GM12878 (cell line): ENCODE measurements around the gene SFXN5. TPM values are rescaled to one million over a fixed set of nuclear protein-coding genes. Genes with fewer than 3 reads are reported as not detected.

Source experiments
- ATAC-seq: fragments of 200-7000 bp; cut with Tn5 transposase; 3 replicates; pipeline ENCODE4 v1.9.1; 2020; ENCODE audit warnings: mild to moderate bottlenecking, moderate library complexity
- BruUV-seq: library from RNA; stranded (reverse); fragments of 400-500 nt; replicated peaks from 2 replicates; lab custom pipeline; 2021; lab: Mats Ljungman, UMichigan
- CTCF ChIA-PET: fragments of 300-600 bp; sonication (Branson Sonifier 250); formaldehyde crosslinking; extraction: SDS; loops from one replicate; lab custom pipeline; 2021; ENCODE audit warnings: inconsistent platforms; lab: Yijun Ruan, JAX
- POLR2A ChIA-PET: fragments of 350-600 bp; formaldehyde crosslinking; extraction: SDS; loops from one replicate; lab custom pipeline; 2021; ENCODE audit warnings: inconsistent platforms; lab: Charles Lee
- RAD21 ChIA-PET: fragments of 300-600 bp; sonication (Branson Sonifier 250); formaldehyde crosslinking; loops from one replicate; lab custom pipeline; 2023; ENCODE audit warnings: antibody characterized with exemption; ENCODE audit not compliant: unreplicated experiment; lab: Charles Lee
- SMC1A ChIA-PET: fragments of 300-600 bp; sonication (Branson Sonifier 250); formaldehyde crosslinking; loops from one replicate; lab custom pipeline; 2023; ENCODE audit not compliant: unreplicated experiment, uncharacterized antibody; lab: Charles Lee
- DNase-seq: peaks from one replicate; pipeline ENCODE4 v3.0.0-alpha.2; 2011; ENCODE audit warnings: low read depth, low spot score
- FAIRE-seq: peaks from 3 replicates; lab custom pipeline; 2011; peaks lifted over from hg19 to GRCh38; lab: Jason Lieb, UNC
- H2AFZ ChIP-seq: 2 replicates; pipeline ENCODE4 v1.6.0; 2011; ENCODE audit warnings: low read depth, low read length, control low read depth; ENCODE audit not compliant: control insufficient read depth
- H3K27ac ChIP-seq: 2 replicates; pipeline ENCODE4 v1.5.1; 2011; ENCODE audit warnings: control low read depth; ENCODE audit not compliant: control insufficient read depth, insufficient read depth
- H3K27me3 ChIP-seq, 2 experiments: replicated peaks in 1 of 2; 2 replicates each; pipeline versions ENCODE4 v1.6.0 to v1.6.1; 2011; ENCODE audit warnings: low read length in 1 of 2; ENCODE audit not compliant: control insufficient read depth in 2 of 2, insufficient read depth in 2 of 2
- H3K36me3 ChIP-seq, 2 experiments: 2 replicates each; pipeline ENCODE4 v1.5.1; 2011; ENCODE audit warnings: low read length in 1 of 2; ENCODE audit not compliant: control insufficient read depth in 2 of 2, insufficient read depth in 2 of 2
- H3K4me1 ChIP-seq: 2 replicates; pipeline ENCODE4 v1.6.1; 2011; ENCODE audit warnings: mild to moderate bottlenecking, low read length, moderate library complexity, mixed read lengths; ENCODE audit not compliant: control insufficient read depth, insufficient read depth
- H3K4me2 ChIP-seq: 2 replicates; pipeline ENCODE4 v1.6.0; 2011; ENCODE audit warnings: control low read depth; ENCODE audit not compliant: control insufficient read depth, insufficient read depth
- H3K4me3 ChIP-seq: fragments of 200-600 bp; sonication (generic); 2 replicates; pipeline ENCODE4 v1.5.1; 2016
- H3K79me2 ChIP-seq: 2 replicates; pipeline ENCODE4 v1.6.0; 2011; ENCODE audit warnings: low read length; ENCODE audit not compliant: control insufficient read depth, insufficient read depth
- H3K9ac ChIP-seq: 2 replicates; pipeline ENCODE4 v1.8.0; 2011; ENCODE audit warnings: low read length, control low read depth, mixed read lengths; ENCODE audit not compliant: control insufficient read depth, insufficient read depth
- H3K9me3 ChIP-seq: replicated peaks from 3 replicates; pipeline ENCODE4 v1.5.1; 2011; ENCODE audit warnings: mild to moderate bottlenecking, low read length; ENCODE audit not compliant: control insufficient read depth, insufficient read depth
- H4K20me1 ChIP-seq: 2 replicates; pipeline ENCODE4 v1.6.0; 2011; ENCODE audit not compliant: control insufficient read depth, insufficient read depth
- CBX3 ChIP-seq: fragments of 200-600 bp; sonication (generic); IDR thresholded peaks from 2 replicates; pipeline ENCODE4 v1.6.1; 2016; ENCODE audit warnings: low read depth, borderline replicate concordance
- E2F8 ChIP-seq: fragments of 450-650 bp; IDR thresholded peaks from 2 replicates; pipeline ENCODE4 v1.6.1; 2018; ENCODE audit warnings: mild to moderate bottlenecking, low read depth, moderate library complexity; ENCODE audit not compliant: partially characterized antibody
- EGR1 ChIP-seq, 2 experiments: IDR thresholded peaks; 1 replicate in 1 of 2; 2 replicates in 1 of 2; pipeline ENCODE4 v1.6.1; 2011 to 2012; ENCODE audit warnings: low read depth in 2 of 2, low read length in 2 of 2, borderline replicate concordance in 1 of 2, mild to moderate bottlenecking in 1 of 2, moderate library complexity in 1 of 2
- ETV6 ChIP-seq, 2 experiments: fragments of 450-650 bp in 1 of 2; IDR thresholded peaks in 1 of 2; conservative IDR thresholded peaks in 1 of 2; 2 replicates each; pipeline ENCODE4 v1.6.1; 2014; ENCODE audit warnings: antibody characterized with exemption in 1 of 2, borderline replicate concordance in 1 of 2, low read depth in 1 of 2, mild to moderate bottlenecking in 1 of 2, moderate library complexity in 1 of 2
- FOXM1 ChIP-seq: IDR thresholded peaks from 2 replicates; pipeline ENCODE4 v1.6.1; 2012; ENCODE audit warnings: low read depth, mild to moderate bottlenecking, inconsistent platforms, low read length, moderate library complexity
- POLR2AphosphoS5 ChIP-seq: IDR thresholded peaks from 2 replicates; pipeline ENCODE4 v1.6.1; 2011; ENCODE audit warnings: mild to moderate bottlenecking, low read length, inconsistent platforms
- SUZ12 ChIP-seq: fragments of 200-600 bp; sonication (generic); IDR thresholded peaks from one replicate; pipeline ENCODE4 v1.6.1; 2018; ENCODE audit warnings: antibody characterized with exemption, mild to moderate bottlenecking; ENCODE audit not compliant: unreplicated experiment
- ZNF207 ChIP-seq: fragments of 450-650 bp; IDR thresholded peaks from 2 replicates; pipeline ENCODE4 v1.6.1; 2014; ENCODE audit warnings: antibody characterized with exemption, mild to moderate bottlenecking, borderline replicate concordance
- ZZZ3 ChIP-seq: IDR thresholded peaks from 2 replicates; pipeline ENCODE4 v1.6.1; 2011; ENCODE audit warnings: low read depth; ENCODE audit not compliant: control insufficient read depth, insufficient read length
- WGBS: methylation state at CpG from one replicate; pipeline ENCODE4 v1.1.6; 2016; ENCODE audit warnings: low lambda C conversion rate; ENCODE audit not compliant: insufficient replicate concordance, insufficient coverage; ENCODE audit errors: missing lambda C conversion rate; 5-methylcytosine and 5-hydroxymethylcytosine counted together
- in situ Hi-C: fragments of 300-500 bp; cut with MboI; formaldehyde crosslinking; loops from 9 replicates; pipeline ENCODE4 v1.14.3; 2018; ENCODE audit warnings: mixed read lengths
- intact Hi-C: fragments of 100-400 bp; cut with micrococcal nuclease; formaldehyde crosslinking; loops from one replicate; pipeline ENCODE4 v1.14.2; 2022; ENCODE audit not compliant: unreplicated experiment
- polyA plus RNA-seq, 11 experiments: library from polyadenylated mRNA; depleted of rRNA in 4 of 11; unstranded in 6 of 11; stranded (reverse) in 5 of 11; fragments of >200 nt; fragmentation: Nextera tagmentation in 4 of 11; fragmentation: Illumina TruSeq in 1 of 11; extraction: Ambion mirVana in 4 of 11; extraction: Trizol in 1 of 11; gene quantifications; 1 replicate in 1 of 11; 2 replicates in 10 of 11; pipeline versions ENCODE4 v1.2.1 to v1.2.3, GENCODE V29; 2011 to 2016; ENCODE audit warnings: inconsistent platforms in 2 of 11, missing spikeins in 2 of 11, low read depth in 1 of 11
- total RNA-seq, 4 experiments: library from RNA; depleted of rRNA in 3 of 4; stranded (reverse); fragments of >200 nt in 3 of 4; fragmentation: Illumina TruSeq in 1 of 4; extraction: Trizol in 1 of 4; gene quantifications; 2 replicates each; pipeline versions ENCODE4 v1.2.1 to v1.2.3, GENCODE V29; 2013 to 2021

The SFXN5 gene
- total and polyA plus RNA-seq, 10 of the 15 experiments (the other 5 are each of a cell fraction or from before 2014, with no cell fraction given) = 3.3 to 15.9 (median 11.2) TPM

DNA sequence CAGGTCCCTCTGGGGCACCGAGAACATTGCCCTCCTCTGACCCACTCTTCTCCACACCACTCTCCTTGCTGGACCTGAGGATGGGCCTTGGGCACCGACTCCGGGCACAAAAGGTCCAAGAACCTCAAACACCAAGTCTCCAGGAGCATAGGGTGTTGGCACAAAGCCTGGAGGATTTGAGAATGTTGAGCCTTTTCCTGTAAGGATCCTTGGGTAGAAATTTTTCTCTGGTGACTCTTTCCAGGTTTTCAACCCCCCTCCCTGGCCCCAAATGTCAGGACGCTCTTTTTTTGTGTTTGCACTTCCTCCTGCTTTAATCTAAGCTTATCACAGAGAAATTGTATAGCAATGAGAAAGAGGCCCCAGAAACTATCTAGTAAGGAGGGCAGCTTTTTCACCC is 175.1 kb downstream of the SFXN5 start:
- RAD21 ChIA-PET = interaction anchor here (1.5 to 6.7 kb wide), 3 partner anchors 13 to 281 kb away, joined by 5 to 182 read pairs (median 33); no protein-coding TSS in a partner anchor
- no peak for TF ChIP-seq ZZZ3
- no peak for TF ChIP-seq FOXM1
- 45% methylated on average over 4 of the region's 4 CpGs for WGBS
- Histone ChIP-seq H4K20me1 (no peaks in the 10 kb centered on the region), H3K79me2 (no peaks in the 10 kb centered on the region), H3K4me3 (no peak overlapping the region), H3K9me3 (no peaks in the 10 kb centered on the region), H3K27me3 (no peaks in the 10 kb centered on the region), H2AFZ (no peak overlapping the region), H3K9ac (no peak overlapping the region), H3K4me2 (no peak overlapping the region), H3K27ac (no peak overlapping the region), H3K4me1 (peaks cover 29% of the 10 kb centered on the region), H3K36me3 (no peaks in the 10 kb centered on the region)
- ATAC-seq = no peak
- no peak for FAIRE-seq
- SMC1A ChIA-PET = interaction anchor here (0.9 to 9.0 kb wide), 4 partner anchors 19 to 79 kb away, joined by 3 to 134 read pairs (median 6); no protein-coding TSS in a partner anchor
- no TSS peak for BruUV-seq
- DNase-seq = no peak
- POLR2A ChIA-PET = interaction anchor here (4.5 kb wide), 1 partner anchor 20 kb away, joined by 42 read pairs; the partner anchor contains the start of gene EMX1
- CTCF ChIA-PET = interaction anchor here (0.8 to 14.3 kb wide), 5 partner anchors 10 to 316 kb away, joined by 3 to 437 read pairs (median 62); partner anchors contain the start of genes SMYD5 and SPR
- in situ Hi-C loops (no loop called here), intact Hi-C loops (no loop called here)

- RAD21 ChIA-PET = interaction anchor here (1.0 to 6.7 kb wide), 6 partner anchors 13 to 318 kb away, joined by 3 to 182 read pairs (median 42); partner anchors contain the start of genes EMX1 and SMYD5
- FAIRE-seq (no peak), DNase-seq (no peak), ATAC-seq (no peak)
- peak overlapping the region; percentile 24; the same call in 1 of the 2 replicates for H2AFZ ChIP-seq
- TF ChIP-seq CBX3 (no peak), ZNF207 (no peak), ETV6 (conservative IDR thresholded peaks at IDR 0.05 in 1 of 2, IDR thresholded peaks at IDR 0.05 in 1 of 2; ENCODE audit: borderline replicate concordance in 1 of 2, low read depth in 1 of 2) (no peak), SUZ12 (no peak), E2F8 (no peak), EGR1 (IDR thresholded peaks at IDR 0.05; ENCODE audit: borderline replicate concordance in 1 of 2, low read depth in 2 of 2, low read length in 2 of 2) (no peak), POLR2AphosphoS5 (no peak)
- H3K4me2 ChIP-seq = no peak overlapping the region
- H3K27me3 ChIP-seq = no peaks in the 10 kb centered on the region
- no peaks in the 10 kb centered on the region for H3K36me3 ChIP-seq
- POLR2A ChIA-PET = interaction anchor here (4.5 kb wide), 1 partner anchor 21 kb away, joined by 42 read pairs; the partner anchor contains the start of gene EMX1
- no peak overlapping the region for H3K27ac ChIP-seq
- CTCF ChIA-PET = interaction anchor here (0.6 to 14.3 kb wide), 9 partner anchors 13 to 317 kb away, joined by 4 to 437 read pairs (median 82); partner anchors contain the start of genes EMX1 and SMYD5
- intact Hi-C loops = no loop called here
- H3K4me1 ChIP-seq = peaks cover 29% of the 10 kb centered on the region
- no peaks in the 10 kb centered on the region for H4K20me1 ChIP-seq
- SMC1A ChIA-PET = interaction anchor here (0.9 to 9.0 kb wide), 7 partner anchors 19 to 80 kb away, joined by 3 to 134 read pairs (median 7); partner anchors contain the start of gene EMX1
- no peak overlapping the region for H3K9ac ChIP-seq
- in situ Hi-C loops = no loop called here
- H3K4me3 ChIP-seq = no peak overlapping the region
- BruUV-seq = no TSS peak
- H3K79me2 ChIP-seq = no peaks in the 10 kb centered on the region
- no peaks in the 10 kb centered on the region for H3K9me3 ChIP-seq
- 14% methylated on average over 16 of the region's 16 CpGs for WGBS
Measured at GRCh38 chr2:72895759-72896281, 175.7 kb downstream of the SFXN5 start.
